Hematopoietic multipotent progenitor cell treated with erythropoietin and hydrocortisone succinate and interleukin-3 and kit ligand, for 4 days (in vitro differentiated cells): ENCODE results near the gene BUD31.

Source experiments
- DNase-seq: peaks from one replicate; pipeline ENCODE4 v3.0.0-alpha.2; 2015

Gene BUD31

GRCh38 chr7:99437946-99438572 is 29.3 kb downstream of the BUD31 start:
- DNase-seq: peak; percentile 27

- peak; percentile 98 for DNase-seq
Observed at GRCh38 chr7:99438573-99439480, 30.1 kb downstream of the BUD31 start, which contains the start of the genes CPSF4 and PTCD1. Gene CPSF4, plus strand, starts transcription at chr7:99438943. Its CDS starts 140 bp downstream, at chr7:99439083. Gene PTCD1, minus strand, starts transcription at chr7:99438798. Its CDS starts 3,556 bp downstream, at chr7:99435242.

- no peak for DNase-seq
Observed at GRCh38 chr7:99440195-99440594, 31.4 kb downstream of the BUD31 start.

GRCh38 chr7:99446096-99446495 is 37.3 kb downstream of the BUD31 start:
- DNase-seq: no peak

- peak; percentile 42 for DNase-seq
Observed at GRCh38 chr7:99447943-99448342, 39.2 kb downstream of the BUD31 start.

GRCh38 chr7:99448855-99449254 is 40.1 kb downstream of the BUD31 start:
- no peak for DNase-seq

GRCh38 chr7:99449326-99449725 is 40.6 kb downstream of the BUD31 start:
- no peak for DNase-seq

GRCh38 chr7:99451936-99452335 is 43.2 kb downstream of the BUD31 start:
- DNase-seq: no peak

GRCh38 chr7:99452541-99452940 is 43.8 kb downstream of the BUD31 start:
- DNase-seq: no peak

- DNase-seq: no peak
Observed at GRCh38 chr7:99453105-99453504, 44.3 kb downstream of the BUD31 start.

- no peak for DNase-seq
Observed at GRCh38 chr7:99455874-99456273, 47.1 kb downstream of the BUD31 start.

GRCh38 chr7:99456288-99456687 is 47.5 kb downstream of the BUD31 start:
- DNase-seq: no peak

- DNase-seq: no peak
Observed at GRCh38 chr7:99457050-99457649, 48.4 kb downstream of the BUD31 start.

GRCh38 chr7:99457650-99458493 is 49.1 kb downstream of the BUD31 start:
- no peak for DNase-seq

- peak; percentile 75 for DNase-seq
Observed at GRCh38 chr7:99459087-99459486, 50.3 kb downstream of the BUD31 start.

- no peak for DNase-seq
Observed at GRCh38 chr7:99460651-99461050, 51.9 kb downstream of the BUD31 start.

- DNase-seq: peak; percentile 49
Observed at GRCh38 chr7:99461221-99461620, 52.5 kb downstream of the BUD31 start.

GRCh38 chr7:99465421-99465768 is 56.6 kb downstream of the BUD31 start:
- peak; percentile 20 for DNase-seq

GRCh38 chr7:99468336-99468918 is 59.7 kb downstream of the BUD31 start:
- no peak for DNase-seq
